GM18909 (cell line): ENCODE measurements around the gene C11orf86.
"Not testable (repeated sequence)": the region's sequence is repeated elsewhere in the genome, so short reads cannot be mapped to it uniquely, and the experiment has no call there.

Experiments used
- ATAC-seq: cut with Tn5 transposase; IDR thresholded peaks from one replicate; pipeline ENCODE4 v1.9.1; 2021; ENCODE audit warnings: mild to moderate bottlenecking; ENCODE audit not compliant: unreplicated experiment, poor library complexity

C11orf86 gene, protein sequence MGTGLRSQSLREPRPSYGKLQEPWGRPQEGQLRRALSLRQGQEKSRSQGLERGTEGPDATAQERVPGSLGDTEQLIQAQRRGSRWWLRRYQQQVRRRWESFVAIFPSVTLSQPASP

DNA sequence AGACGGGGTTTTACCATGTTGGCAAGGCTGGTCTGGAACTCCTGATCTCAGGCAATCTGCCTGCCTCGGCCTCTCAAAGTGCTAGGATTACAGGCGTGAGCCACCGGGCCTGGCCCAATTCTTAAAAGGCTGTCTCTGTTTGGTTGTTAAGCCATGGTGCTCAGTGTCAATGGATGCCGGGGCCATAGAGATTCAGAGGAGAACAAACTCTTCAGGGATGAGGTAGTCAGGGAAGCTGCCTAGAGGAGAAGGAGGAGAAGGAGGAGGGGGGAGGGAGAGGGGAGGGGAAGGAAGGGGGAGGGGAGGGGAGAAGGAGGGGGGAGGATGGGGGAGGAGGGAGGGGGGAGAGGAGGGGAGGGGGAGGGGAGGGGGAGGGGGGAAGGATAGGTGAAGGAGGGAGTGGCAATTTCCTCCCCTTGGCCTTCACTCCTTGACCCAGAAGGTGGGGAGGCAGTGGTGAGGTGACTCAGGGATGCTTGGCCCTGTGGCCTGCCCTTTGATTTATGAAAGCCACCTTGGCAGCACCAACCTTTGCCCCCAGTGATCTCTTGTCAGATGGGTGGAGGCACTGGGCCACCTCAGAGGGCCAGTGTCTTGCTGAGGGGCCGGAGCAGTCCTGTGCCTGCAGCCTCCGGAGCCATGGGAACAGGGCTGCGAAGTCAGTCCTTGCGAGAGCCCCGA is at the start of gene C11orf86:
C11orf86 (plus strand) TSS at position 581 of the 681 bp plus-strand sequence; CDS start at position 640, 59 bp downstream.
- ATAC-seq = no peak

DNA sequence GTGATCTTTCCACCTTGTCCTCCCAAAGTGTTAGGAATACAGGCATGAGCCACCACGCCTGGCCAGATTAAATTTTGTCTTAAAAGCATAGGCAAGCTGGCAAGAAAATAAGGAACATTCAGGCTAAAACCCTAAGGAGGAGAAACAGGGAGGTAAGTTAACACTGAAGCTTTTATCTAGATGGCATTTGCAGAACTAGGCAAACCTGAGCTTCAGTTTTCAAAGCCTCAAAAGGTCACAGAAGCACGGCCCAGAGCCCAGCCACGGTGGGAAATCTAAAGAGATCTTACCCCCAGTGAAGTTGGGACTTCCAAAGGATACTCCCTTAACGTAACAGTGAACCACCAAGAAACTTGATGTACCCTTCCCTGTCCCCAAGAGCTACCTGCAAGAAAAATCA is 45.4 kb upstream of the C11orf86 start:
- no peak for ATAC-seq

DNA sequence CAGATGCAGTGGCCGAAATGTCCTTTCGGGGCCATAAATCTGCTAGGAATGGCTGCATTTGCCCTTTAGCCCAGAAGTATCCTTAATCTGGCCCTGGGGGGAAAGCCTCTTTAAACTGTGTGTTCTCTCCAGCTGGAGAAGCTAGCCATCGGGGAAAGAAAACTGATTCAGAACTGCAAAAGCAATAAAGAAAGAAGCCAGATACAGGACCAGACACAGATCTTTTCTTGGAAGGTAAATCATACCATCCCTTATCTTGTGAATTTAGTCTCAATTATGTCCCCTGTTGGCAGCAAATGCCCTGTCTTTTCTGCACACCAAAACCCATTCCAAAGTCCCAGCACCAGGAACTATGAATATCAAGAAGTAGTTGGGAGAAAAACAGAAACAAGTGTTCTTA is 42.6 kb upstream of the C11orf86 start:
- ATAC-seq = no peak

DNA sequence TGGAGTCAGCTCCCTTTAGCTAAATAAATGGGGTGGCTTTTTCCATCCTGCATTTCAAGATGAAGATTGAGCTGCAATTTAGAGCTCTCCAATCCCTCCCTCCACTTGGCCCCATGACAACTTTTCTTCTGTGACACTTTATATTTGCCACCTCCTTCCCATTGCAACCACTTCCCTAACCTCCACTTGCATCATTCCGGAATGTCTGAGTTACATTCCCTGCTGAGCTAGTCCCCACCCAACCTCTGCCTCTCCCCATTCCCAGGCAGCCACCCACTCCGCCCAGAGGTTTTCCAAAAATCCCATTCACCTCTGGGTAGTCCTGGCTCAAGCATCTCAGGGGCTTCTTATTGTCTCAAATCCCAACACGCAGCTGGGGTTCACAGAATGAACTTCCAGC is 41.6 kb upstream of the C11orf86 start:
- ATAC-seq = no peak

DNA sequence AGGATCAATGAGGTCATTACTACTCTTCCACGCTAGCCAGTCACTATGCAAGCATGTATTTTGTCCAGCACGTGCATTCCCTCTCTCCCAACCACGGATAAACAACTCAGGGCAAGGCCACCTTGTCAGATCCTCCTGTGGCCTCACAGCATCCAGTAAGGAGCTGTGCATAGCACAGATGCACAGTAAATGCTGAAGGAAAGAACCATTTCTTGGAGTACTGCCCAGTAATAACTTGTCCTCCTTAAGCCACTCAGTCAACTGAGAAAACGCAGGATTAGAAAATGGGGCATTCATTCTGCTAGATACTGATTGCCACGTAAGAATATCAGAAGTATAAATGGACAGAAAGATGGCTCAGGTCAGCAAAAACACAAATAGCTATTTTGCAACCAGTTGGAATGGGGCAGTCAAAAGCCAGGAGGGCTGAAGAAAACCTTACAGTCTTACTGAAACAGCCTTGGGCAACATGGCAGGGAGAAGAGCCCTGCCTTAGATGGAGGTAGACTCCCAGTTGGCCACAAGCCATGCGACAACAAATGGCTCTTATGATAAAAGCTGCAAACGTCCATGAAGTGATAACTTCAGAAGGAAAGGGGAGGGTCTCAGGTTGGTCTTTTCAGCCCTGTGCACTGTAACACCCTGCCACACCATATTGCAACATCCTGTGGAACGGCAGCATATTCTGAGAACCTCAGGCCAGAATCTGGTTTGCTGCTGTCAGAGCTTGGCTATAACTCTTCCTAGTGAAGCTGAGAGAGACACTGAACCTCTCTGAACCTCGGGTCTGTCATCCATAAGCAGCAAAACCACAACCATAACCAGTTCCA is 39.9 kb upstream of the C11orf86 start:
- no peak for ATAC-seq

DNA sequence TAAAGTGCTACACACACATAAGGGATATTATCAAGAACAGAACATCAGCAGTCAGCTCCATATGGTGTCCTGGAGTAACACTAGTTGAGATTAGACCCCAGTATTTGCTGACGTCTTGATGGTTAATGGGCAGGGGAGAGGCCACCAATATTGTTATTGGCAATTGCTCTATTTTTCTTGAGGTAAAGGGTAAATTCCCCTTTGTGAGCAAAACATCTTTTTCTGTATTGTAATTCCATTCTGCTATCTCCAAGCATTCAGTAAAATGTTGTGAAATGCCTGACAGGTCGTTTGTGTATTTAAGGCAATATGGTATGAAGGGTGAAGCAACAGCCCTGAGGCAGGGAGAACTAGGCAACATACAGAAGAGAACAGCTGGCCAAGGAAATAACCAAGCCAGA is 38.8 kb upstream of the C11orf86 start:
- no peak for ATAC-seq

DNA sequence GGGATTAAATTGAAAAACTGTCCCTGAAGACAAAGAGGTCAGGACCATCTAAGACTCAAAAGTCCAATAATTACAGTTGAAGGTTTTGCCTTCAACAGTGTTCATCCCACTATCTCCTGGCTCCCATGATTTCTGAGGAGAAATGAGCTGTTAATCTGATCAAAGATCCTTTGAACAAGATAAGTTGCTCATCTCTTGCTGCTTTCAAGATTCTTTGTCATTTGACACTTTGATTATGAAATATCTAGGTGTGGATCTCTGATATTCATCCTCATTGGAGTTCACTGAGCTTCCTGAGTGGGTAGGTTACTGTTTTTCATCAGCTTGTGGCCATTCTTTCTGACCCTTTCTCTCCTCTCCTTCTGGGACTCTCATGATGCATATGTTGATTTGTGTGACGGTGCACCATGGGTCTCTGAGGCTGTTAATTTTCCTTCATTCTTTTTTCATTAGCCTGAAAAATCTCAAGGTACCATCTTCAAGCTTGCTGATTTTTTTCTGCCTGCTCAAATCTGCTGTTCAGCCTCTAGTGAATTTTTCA is 37.8 kb upstream of the C11orf86 start:
- ATAC-seq = no peak

DNA sequence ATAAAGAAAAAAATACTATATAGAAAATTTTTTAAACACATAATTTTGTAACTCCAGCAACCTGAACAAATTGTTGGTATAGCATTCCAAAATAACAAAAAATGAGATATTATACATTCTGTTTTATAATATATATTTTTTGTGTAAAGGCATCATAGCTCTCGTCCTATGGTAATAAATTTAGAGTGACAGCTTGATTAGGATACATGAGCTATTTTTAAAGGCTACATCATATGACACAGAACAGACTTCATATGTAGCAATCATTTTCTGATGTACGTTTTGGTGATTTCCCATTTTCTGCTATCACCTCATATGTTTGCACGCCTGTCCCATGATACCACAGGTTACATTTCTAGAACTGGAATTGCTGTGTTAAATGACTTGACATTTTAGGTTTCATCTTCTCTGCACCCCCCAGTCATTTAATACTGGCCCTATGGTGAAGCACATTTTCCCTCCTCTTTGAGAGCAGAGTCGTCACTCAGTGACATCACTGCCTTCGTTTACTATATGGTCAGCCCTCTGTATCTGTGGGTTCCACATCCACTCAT is 36.4 kb upstream of the C11orf86 start:
- no peak for ATAC-seq

DNA sequence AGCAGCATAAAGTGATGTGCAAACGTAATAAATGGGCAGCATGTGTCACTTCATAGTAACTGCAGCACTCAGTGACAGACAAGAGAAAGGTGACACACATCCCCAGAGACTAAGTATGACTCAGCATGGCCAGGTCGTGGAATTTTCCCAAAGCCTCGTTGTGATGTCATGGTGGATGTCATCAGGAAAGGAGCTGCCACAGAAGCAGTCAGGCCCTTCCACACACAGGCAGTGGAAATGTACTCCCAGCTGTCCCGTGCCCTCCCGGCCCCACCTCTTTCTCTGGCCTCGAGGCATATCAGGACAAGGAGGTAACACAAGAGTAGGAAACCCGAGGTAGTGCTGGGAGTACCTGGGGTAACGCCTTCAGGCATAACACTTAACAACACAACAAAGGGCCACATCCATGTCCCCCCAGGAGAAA is 25.0 kb upstream of the C11orf86 start:
- no peak for ATAC-seq

DNA sequence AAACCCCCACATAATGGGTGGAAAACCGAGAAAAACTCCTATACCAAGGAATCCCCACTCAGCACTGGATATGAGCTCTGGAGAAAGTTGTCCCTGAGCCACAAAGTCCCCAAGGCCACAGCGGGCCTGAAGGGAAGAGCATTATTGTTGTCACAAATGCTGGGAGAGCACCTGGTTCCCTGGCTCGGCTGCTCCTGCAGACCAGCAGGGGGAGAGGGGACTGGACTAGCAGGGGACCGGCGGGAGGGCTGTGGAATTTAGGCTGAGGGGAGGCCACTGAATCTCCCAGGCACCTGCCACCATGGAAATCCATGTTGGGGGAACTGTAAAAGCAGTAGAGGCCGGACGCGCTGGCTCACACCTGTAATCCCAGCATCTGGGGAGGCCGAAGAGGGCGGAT is 24.0 kb upstream of the C11orf86 start:
- no peak for ATAC-seq

DNA sequence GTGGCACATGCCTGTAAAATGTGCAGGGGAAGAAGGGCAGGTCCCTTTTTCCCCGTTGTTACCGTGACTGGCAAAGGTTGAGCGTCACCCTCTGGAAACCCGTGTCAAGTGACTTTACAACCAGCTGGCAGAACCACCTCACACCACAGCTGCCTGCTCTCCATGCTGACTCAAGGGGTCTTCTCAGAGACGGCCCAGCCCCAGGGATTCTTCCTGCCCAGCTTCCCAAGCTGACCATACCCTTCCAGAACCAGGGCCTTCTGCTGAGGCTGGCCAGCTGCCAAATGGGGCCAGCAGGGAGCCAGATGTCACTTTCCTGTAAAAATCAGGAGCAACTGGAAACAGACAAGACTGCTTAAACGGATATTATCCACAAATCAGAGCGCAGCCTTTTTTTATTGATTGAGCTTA is 23.2 kb upstream of the C11orf86 start:
- no peak for ATAC-seq

DNA sequence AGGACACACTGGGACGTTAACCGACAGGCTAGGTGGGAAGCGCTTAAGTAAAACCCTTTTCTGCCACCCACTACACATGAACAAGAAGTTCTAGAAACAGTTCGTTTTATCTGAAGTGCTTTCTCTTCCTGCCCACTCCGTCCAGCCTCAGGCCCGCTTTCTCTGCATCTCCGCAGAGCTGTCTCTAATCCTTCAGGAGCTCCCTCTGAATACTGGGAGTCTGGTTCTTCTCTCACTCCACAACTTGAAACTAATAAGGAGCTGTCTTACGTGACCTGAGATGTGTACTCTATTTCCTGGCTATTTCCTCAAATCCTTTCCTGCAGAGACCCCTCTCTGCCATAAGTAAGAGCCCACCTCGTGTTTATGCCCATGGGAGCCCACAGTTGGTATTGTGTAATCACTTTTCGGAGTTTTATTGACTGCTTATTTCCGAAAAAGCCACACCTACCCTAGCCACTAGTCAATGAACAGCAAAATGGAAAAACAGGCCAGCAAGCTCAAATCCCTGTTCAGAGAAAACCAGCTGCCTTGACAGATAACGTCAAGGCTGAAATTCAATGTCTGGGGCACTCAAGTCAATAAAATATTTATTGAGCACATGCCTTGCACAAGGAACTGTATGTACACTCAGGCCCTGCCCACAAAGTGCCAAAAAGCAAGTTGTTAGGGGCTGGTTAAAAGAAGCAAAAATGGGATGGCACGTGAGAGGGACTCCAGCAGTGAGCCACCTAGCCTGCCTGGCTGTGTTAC is 21.8 kb upstream of the C11orf86 start:
- ATAC-seq = no peak

DNA sequence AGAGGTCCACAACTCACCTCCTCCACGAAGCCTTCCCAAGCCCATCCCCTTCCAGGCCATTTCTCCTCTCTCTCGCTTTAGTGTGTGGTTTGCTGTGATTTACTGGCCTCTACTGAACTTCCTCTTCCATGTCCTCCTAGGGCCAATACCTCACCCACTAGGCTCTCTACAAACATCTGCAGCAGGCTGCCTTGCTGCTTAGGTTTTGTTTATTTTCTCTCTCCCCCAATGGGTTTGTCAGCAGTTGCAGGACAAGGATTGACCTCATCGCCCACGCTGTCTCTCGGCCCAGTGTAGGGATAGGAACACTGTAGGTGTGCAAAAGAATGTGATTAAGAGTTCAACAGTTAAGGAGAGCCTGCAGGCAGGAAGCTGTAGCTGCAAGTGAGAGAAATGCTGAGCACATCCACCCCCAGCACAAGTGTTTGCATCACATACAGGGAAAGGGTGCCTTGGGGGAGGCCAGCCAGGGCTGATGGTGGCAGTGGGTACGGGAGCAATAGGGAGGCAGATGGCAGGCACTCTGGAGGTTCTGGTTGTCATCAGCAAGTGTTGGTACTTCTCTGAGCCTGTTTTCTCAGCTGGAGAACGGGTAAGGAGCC is 18.3 kb upstream of the C11orf86 start:
- ATAC-seq = no peak

DNA sequence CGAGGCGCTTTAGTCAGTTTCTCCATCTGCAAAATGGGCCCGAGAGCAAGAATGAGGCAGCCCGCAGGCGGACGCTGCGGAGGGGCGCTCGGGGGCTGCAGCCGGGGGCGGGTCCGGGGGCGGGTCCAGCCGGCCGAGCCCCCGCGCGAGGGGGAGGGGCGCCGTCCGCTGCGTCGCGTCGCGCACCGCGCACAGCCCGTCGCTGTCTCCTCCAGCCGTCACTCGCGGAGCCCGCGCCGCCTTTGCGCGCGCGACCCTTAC is 17.2 kb upstream of the C11orf86 start:
- ATAC-seq = peak; percentile 6

DNA sequence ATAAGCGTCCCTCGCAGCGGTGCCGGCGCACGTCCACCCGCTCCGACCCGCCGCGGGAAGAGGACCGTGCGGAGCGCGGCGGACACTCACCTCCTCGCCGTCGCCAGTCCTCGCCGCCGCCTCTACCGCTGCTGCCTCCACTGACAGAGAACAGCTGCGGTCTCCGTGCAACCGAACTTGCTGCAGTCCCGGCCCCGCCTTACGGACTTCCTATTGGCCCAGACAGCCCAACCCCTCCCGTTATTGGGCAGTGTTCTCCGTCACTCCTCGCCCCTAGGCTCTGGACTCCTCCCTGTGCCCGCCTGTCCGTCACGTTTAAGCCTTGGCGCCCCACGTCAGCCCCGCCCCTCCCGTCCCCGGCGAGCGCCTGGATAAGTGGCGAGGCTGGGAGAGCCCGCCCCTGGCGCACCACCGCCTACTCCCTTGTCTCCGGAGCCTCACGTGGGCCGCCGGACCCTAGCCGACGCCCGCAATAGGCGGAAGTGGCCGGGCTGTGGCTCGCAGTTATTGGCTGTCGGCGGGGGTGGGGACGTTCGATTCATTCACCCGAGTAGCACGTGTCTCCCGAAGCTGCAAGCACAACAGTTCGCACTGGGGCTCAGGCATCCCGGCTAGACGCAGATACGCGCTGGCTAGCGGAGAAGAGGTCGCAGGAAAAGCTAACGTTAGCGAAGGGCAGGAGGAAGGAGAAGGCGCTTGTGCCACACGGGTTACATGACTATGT is 16.7 kb upstream of the C11orf86 start, which contains the start of gene PC:
PC (minus strand) TSS at position 152 of the 724 bp plus-strand sequence. CDS start 86,224 bp downstream, outside the sequence.
- ATAC-seq = peak; percentile 95

DNA sequence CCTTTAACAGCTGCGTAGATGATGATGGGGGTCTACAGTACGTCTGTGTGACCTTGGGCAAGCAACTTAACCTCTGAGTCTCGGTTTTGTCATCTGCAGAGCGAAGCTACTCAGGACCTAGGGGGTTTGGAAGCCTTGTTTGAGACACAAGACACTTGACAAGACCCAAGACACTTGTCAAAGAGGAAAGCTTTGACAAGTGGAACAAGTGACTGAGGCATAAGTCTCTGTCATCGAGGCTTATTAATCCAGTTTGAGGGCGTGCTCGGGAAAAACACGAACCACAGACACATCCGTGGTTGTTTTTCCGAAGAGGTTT is 16.2 kb upstream of the C11orf86 start:
- ATAC-seq = no peak

DNA sequence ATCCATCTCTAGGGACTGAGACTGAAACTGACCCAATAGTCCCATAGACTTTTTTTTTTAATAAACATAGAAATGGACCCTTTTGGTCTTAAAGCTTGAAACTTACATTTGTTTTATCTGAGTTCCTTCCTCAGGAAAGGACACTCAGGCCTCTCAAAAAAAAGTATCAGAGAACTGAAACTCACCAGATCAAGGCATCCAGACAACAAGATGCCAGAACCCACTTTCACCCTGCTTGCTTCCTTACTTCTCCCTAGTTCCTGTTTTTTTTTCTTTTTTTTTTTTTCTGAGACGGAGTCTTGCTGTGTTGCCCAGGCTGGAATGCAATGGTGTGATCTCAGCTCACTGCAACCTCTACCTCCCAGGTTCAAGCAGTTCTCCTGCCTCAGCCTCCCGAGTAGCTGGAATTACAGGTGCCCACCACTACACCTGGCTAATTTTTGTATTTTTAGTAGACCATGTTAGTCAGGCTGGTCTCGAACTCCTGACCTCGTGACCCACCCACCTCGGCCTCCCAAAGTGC is 13.4 kb upstream of the C11orf86 start:
- not testable (repeated sequence) for ATAC-seq

DNA sequence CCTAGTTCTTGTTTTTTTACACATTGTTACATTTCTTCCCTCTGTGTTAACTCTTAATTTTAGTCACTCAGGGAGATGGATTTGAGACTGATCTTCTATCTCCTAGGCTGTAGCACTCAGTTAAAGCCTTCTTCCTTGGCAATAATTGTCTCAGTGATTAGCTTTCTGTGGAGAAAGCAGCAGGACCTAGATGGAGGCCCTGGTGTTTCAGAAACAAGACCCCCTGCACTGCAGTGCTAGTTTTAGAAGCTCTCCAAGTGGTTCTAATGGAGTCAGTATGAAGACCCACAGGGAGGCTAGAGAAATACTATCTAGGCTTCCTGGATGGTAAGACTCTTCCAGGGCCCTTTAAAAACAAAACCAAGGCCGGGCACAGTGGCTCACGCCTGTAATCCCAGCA is 12.9 kb upstream of the C11orf86 start:
- ATAC-seq = no peak

DNA sequence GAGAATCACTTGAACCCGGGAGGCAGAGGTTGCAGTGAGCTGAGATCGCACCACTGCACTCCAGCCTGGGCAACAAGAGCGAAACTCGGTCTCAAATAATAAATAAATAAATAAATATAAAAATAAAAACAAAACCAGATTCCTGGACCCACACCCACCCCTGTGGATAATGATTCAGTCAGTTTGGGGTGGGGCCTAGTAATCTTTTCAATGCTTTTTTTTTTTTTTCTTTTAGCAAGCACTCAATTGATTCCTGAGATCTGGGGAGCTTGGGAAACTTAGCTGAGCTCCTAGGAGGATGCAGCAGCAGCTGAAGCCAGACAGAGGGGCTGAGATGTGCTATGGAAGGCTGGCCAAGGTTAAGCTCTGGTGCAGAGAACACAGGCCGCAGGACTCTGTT is 12.3 kb upstream of the C11orf86 start:
- no peak for ATAC-seq
